Measurements from ENCODE around the gene LVRN. TPM values are rescaled to one million over a fixed set of nuclear protein-coding genes. Genes with fewer than 3 reads are reported as not detected.

The LVRN gene
- total and polyA plus RNA-seq, 7 donors = 0.64 to 2.0 (median 0.91) TPM

GRCh38 chr5:116046823-116047222, 84.5 kb downstream of the LVRN start:
- WGBS, 3 donors = 67 to 85% (median 83%) methylated on average over 2 of the region's 2 CpGs
- TF ChIP-seq CTCF (IDR thresholded peaks at IDR 0.05) = no peak
- Histone ChIP-seq H3K9me3 (no peaks in the 10 kb centered on the region), H3K27me3 (ENCODE audit: insufficient read depth in 3 of 3, low read length in 2 of 3) (no peaks in the 10 kb centered on the region), H3K4me1 (no peaks in the 10 kb centered on the region), H3K36me3 (ENCODE audit: insufficient read depth in 1 of 2, low read depth in 1 of 2) (no peaks in the 10 kb centered on the region), H3K4me3 (no peak overlapping the region), H3K27ac (no peak overlapping the region)
- DNase-seq = no peak
- intact Hi-C loops (cut with DNase I) = no loop called here
- no peak for ATAC-seq

GRCh38 chr5:116058346-116058936, 96.2 kb downstream of the LVRN start:
- intact Hi-C loops (cut with DNase I) = no loop called here
- Histone ChIP-seq H3K27me3 (ENCODE audit: insufficient read depth in 3 of 3, low read length in 2 of 3) (peaks cover 0 to 3% (median 0%) of the 10 kb centered on the region in 3 donors), H3K36me3 (ENCODE audit: insufficient read depth in 1 of 2, low read depth in 1 of 2) (no peaks in the 10 kb centered on the region), H3K4me3 (no peak overlapping the region), H3K27ac (no peak overlapping the region), H3K9me3 (no peaks in the 10 kb centered on the region), H3K4me1 (no peaks in the 10 kb centered on the region)
- whole genome bisulfite sequencing, 3 donors = 74 to 82% (median 81%) methylated on average over 13 of the region's 13 CpGs
- TF ChIP-seq CTCF (IDR thresholded peaks at IDR 0.05) = no peak
- no peak for ATAC-seq
- DNase-seq = no peak

- DNase-seq (no peak), ATAC-seq (no peak)
- H3K36me3 ChIP-seq (ENCODE audit: insufficient read depth in 1 of 2, low read depth in 1 of 2) = no peaks in the 10 kb centered on the region
- H3K27ac ChIP-seq = no peak overlapping the region
- peaks cover 0 to 3% (median 0%) of the 10 kb centered on the region in 3 donors for H3K27me3 ChIP-seq (ENCODE audit: insufficient read depth in 3 of 3, low read length in 2 of 3)
- no peak for TF ChIP-seq CTCF (IDR thresholded peaks at IDR 0.05)
- intact Hi-C loops (cut with DNase I) = loop anchor here in 1 of 2 donors (10.0 kb wide), 1 partner anchor 168 kb away; no protein-coding TSS in a partner anchor
- no peaks in the 10 kb centered on the region for H3K9me3 ChIP-seq
- no peaks in the 10 kb centered on the region for H3K4me1 ChIP-seq
- no peak overlapping the region for H3K4me3 ChIP-seq
- 78 to 91% (median 86%) methylated on average over 2 of the region's 2 CpGs for WGBS, 3 donors
Observed at GRCh38 chr5:116062352-116062751, 100.1 kb downstream of the LVRN start.

GRCh38 chr5:116063950-116064349, 101.7 kb downstream of the LVRN start:
- Histone ChIP-seq H3K27me3 (ENCODE audit: insufficient read depth in 3 of 3, low read length in 2 of 3) (peaks cover 0 to 3% (median 0%) of the 10 kb centered on the region in 3 donors), H3K36me3 (ENCODE audit: insufficient read depth in 1 of 2, low read depth in 1 of 2) (no peaks in the 10 kb centered on the region), H3K4me1 (no peaks in the 10 kb centered on the region), H3K9me3 (no peaks in the 10 kb centered on the region), H3K4me3 (no peak overlapping the region), H3K27ac (no peak overlapping the region)
- intact Hi-C loops (cut with DNase I) = loop anchor here in 1 of 2 donors (10.0 kb wide), 1 partner anchor 169 kb away; no protein-coding TSS in a partner anchor
- TF ChIP-seq CTCF (IDR thresholded peaks at IDR 0.05) = no peak
- WGBS, 3 donors = 66 to 71% (median 69%) methylated on average over 3 of the region's 3 CpGs
- ATAC-seq = no peak
- no peak for DNase-seq
